Heart right ventricle (tissue), 16 donors: ENCODE results near the gene ORC1. TPM values are rescaled to one million over a fixed set of nuclear protein-coding genes. Genes with fewer than 3 reads are reported as not detected.

Source experiments
- ATAC-seq, 8 donors: fragments of 200-7000 bp; cut with Tn5 transposase; one replicate each; pipeline ENCODE4 v1.9.1; 2020; ENCODE audit warnings: mild to moderate bottlenecking in 8 of 8, moderate library complexity in 8 of 8, moderate number of reproducible peaks in 1 of 8
- DNase-seq, 2 donors: peaks; one replicate each; pipeline ENCODE4 v3.0.0-alpha.2; 2020
- H3K27ac ChIP-seq, 10 donors: fragments of 200-600 bp; sonication (generic) in 2 of 10; one replicate each; pipeline versions ENCODE4 v1.5.0 to v1.8.0; 2020 to 2022; ENCODE audit warnings: mild to moderate bottlenecking in 3 of 10
- H3K27me3 ChIP-seq, 7 donors: fragments of 200-600 bp; one replicate each; pipeline ENCODE4 v1.8.0; 2021 to 2022; ENCODE audit warnings: mild to moderate bottlenecking in 2 of 7
- H3K36me3 ChIP-seq, 9 donors: fragments of 200-600 bp; sonication (generic) in 1 of 9; one replicate each; pipeline versions ENCODE4 v1.5.0 to v1.8.0; 2020 to 2022; ENCODE audit warnings: mild to moderate bottlenecking in 2 of 9
- H3K4me1 ChIP-seq, 9 donors: fragments of 200-600 bp; sonication (generic) in 1 of 9; one replicate each; pipeline versions ENCODE4 v1.5.0 to v1.8.0; 2020 to 2022; ENCODE audit warnings: mild to moderate bottlenecking in 4 of 9
- H3K4me3 ChIP-seq, 10 donors: fragments of 200-600 bp; sonication (generic) in 2 of 10; one replicate each; pipeline versions ENCODE4 v1.5.0 to v1.8.0; 2020 to 2022; ENCODE audit warnings: mild to moderate bottlenecking in 7 of 10, moderate library complexity in 2 of 10
- H3K9me3 ChIP-seq, 11 donors: fragments of 200-600 bp in 10 of 11; sonication (generic) in 2 of 11; one replicate each; pipeline versions ENCODE4 v1.5.0 to v1.8.0; 2013 to 2022; ENCODE audit warnings: mild to moderate bottlenecking in 2 of 11, control low read depth in 1 of 11, moderate library complexity in 1 of 11
- CTCF ChIP-seq, 9 donors: fragments of 200-600 bp; sonication (generic) in 2 of 9; IDR thresholded peaks; one replicate each; pipeline versions ENCODE4 v1.5.0 to v1.8.0; 2021 to 2022; ENCODE audit warnings: antibody characterized with exemption in 9 of 9, mild to moderate bottlenecking in 5 of 9, moderate library complexity in 1 of 9
- WGBS, 2 donors: extraction: QIAGEN DNeasy Blood & Tissue Kit; methylation state at CpG; one replicate each; pipeline ENCODE4 v1.1.7; 2013; ENCODE audit warnings: inconsistent platforms in 1 of 2; 5-methylcytosine and 5-hydroxymethylcytosine counted together
- intact Hi-C, 10 donors: fragments of 100-400 bp; cut with DNase I; formaldehyde crosslinking; loops; one replicate each; pipeline versions ENCODE4 v1.11.1 to v1.14.2; 2022
- polyA plus RNA-seq, 2 donors: library from polyadenylated mRNA; stranded (reverse); fragments of 200-250 nt; gene quantifications; one replicate each; pipeline ENCODE4 v1.2.3, GENCODE V29; 2013
- total RNA-seq, 10 donors: library from RNA; stranded (reverse); fragmentation: NEBNext Ultra II Directional in 3 of 10; extraction: Animal tissue kit (Norgen Biotek cat#: 25700) in 3 of 10; gene quantifications; one replicate each; pipeline versions ENCODE4 v1.2.1 to v1.2.4, GENCODE V29; 2021 to 2023
- donor health status: Arrhythmogenic right ventricular cardiomyopathy.
- donor health status: ischemic (EF 13 %, LVEDD 7.1; RV severe dilation, severe dysfunction).
- donor health status: healthy with polysubstance abuse.
- donor health status: DM: no; HTN: yes; CAD: no.
- donor health status: DM: no; HTN: no; CAD: no.
- donor health status: ischemic (EF 25% LVEDD 6.9; RV normal size, moderate dysfunction).
- donor health status: ischemic (EF 25% LVEDD 5.7; RV mildly dilated, moderate dysfunction).
- donor health status: healthy.
- donor health status: DM: yes; HTN: yes; CAD: no.
- donor health status: Ischemic cardiomyopathy.
- donor health status: ischemic (EF 35%, LVEDD 5.7; RV mildly dilated, moderate dysfunction).
- donor health status: nonischemic (EF 11% LVEDD 7.7; RV severe dilation, severe dysfunction).
- donor health status: DM: yes; HTN: yes; CAD: no.
- donor health status: PGD.
- donor health status: ischemic (EF 29% LVEDD 5.4; RV normal size, mild dysfunction).
- donor health status: nonischemic (EF 23%, LVEDD 6.1; RV moderate dilation, normal function).

The ORC1 gene
- total and polyA plus RNA-seq, 12 donors: 0.08 to 0.90 (median 0.22) TPM; not detected in 3

GRCh38 chr1:52323731-52324130, 80.5 kb downstream of the ORC1 start:
- no peak for TF ChIP-seq CTCF (IDR thresholded peaks at IDR 0.05)
- DNase-seq: no peak
- no peak for ATAC-seq
- no peak overlapping the region for H3K4me3 ChIP-seq
- H3K4me1 ChIP-seq: no peaks in the 10 kb centered on the region
- no peaks in the 10 kb centered on the region for H3K27me3 ChIP-seq
- H3K9me3 ChIP-seq: no peaks in the 10 kb centered on the region
- H3K36me3 ChIP-seq: peaks cover 0 to 9% (median 0%) of the 10 kb centered on the region in 9 donors
- 95 to 98% methylated on average over 8 of the region's 8 CpGs for WGBS, 2 donors
- intact Hi-C loops: no loop called here
- no peak overlapping the region for H3K27ac ChIP-seq

Other genes starting within 250 kb of the ORC1 start
- gene CC2D1B, start 38.2 kb downstream of the ORC1 start, total RNA-seq: 10 to 100 TPM; 14.4 to 19.9 (median 17.2) TPM
- 10 to 100 TPM; 16.7 to 19.1 TPM for gene CC2D1B, start 38.2 kb downstream of the ORC1 start, polyA plus RNA-seq
- gene PRPF38A, start 179 bp upstream of the ORC1 start, total RNA-seq: 10 to 100 TPM; 16.7 to 20.8 (median 18.8) TPM
- 10 to 100 TPM in 1 of 2 donors, 1 to 10 TPM in 1; 6.4 to 13.8 TPM for gene PRPF38A, start 179 bp upstream of the ORC1 start, polyA plus RNA-seq
- gene TUT4, start 148.7 kb upstream of the ORC1 start, total RNA-seq: 10 to 100 TPM; 25.5 to 40.6 (median 32.5) TPM
- 10 to 100 TPM; 16.9 to 26.6 TPM for gene TUT4, start 148.7 kb upstream of the ORC1 start, polyA plus RNA-seq
- 10 to 100 TPM in 1 of 10 donors, 1 to 10 TPM in 9; 3.3 to 14.6 (median 6.5) TPM for gene GPX7, start 197.9 kb upstream of the ORC1 start, total RNA-seq
- 10 to 100 TPM in 1 of 2 donors, 1 to 10 TPM in 1; 7.5 to 22.9 TPM for gene GPX7, start 197.9 kb upstream of the ORC1 start, polyA plus RNA-seq
- gene SHISAL2A, start 228.7 kb upstream of the ORC1 start, total RNA-seq: under 1 TPM in 2 of 10 donors, not detected in 8; 0.10 to 0.19 TPM
- gene SHISAL2A, start 228.7 kb upstream of the ORC1 start, polyA plus RNA-seq: under 1 TPM in 1 of 2 donors, not detected in 1; 0.22 TPM